OCI-LY3 (cell line): Measurements from ENCODE around the gene SLC24A4.

ENCODE experiments used
- H2AFZ ChIP-seq: fragments of 200-600, 300-600 bp; shearing (Covaris generic); 2 replicates; pipeline ENCODE4 v1.6.0; 2014; ENCODE audit warnings: antibody characterized with exemption, low read depth, low read length
- H3K27ac ChIP-seq: fragments of 200-600, 300-600 bp; sonication (generic); 2 replicates; pipeline ENCODE4 v1.5.1; 2014; ENCODE audit warnings: mild to moderate bottlenecking, low read length, moderate library complexity, mixed read lengths
- H3K27me3 ChIP-seq: fragments of 200-600, 300-600 bp; sonication (generic); 2 replicates; pipeline ENCODE4 v1.6.1; 2014; ENCODE audit warnings: low read depth, low read length, mixed read lengths
- H3K36me3 ChIP-seq: fragments of 200-600, 300-600 bp; sonication (generic); replicated peaks from 2 replicates; pipeline ENCODE3; 2014; ENCODE audit warnings: low read depth, low read length, mixed read lengths
- H3K4me1 ChIP-seq: fragments of 300-600, 200-600 bp; sonication (generic); 2 replicates; pipeline ENCODE4 v1.6.1; 2014; ENCODE audit warnings: low read length, mixed read lengths
- H3K4me2 ChIP-seq: fragments of 200-600, 300-600 bp; sonication (generic); 2 replicates; pipeline ENCODE4 v1.6.1; 2014; ENCODE audit warnings: low read length, mixed read lengths
- H3K4me3 ChIP-seq: fragments of 300-600, 200-600 bp; sonication (generic); 2 replicates; pipeline ENCODE4 v1.5.1; 2014; ENCODE audit warnings: antibody characterized with exemption, mild to moderate bottlenecking, low read length, moderate library complexity
- H3K79me2 ChIP-seq: fragments of 300-600, 200-600 bp; shearing (Covaris generic); 2 replicates; pipeline ENCODE4 v1.6.1; 2014; ENCODE audit warnings: mild to moderate bottlenecking, low read length, mixed read lengths
- H3K9ac ChIP-seq: fragments of 300-600, 200-600 bp; shearing (Covaris generic); 2 replicates; pipeline ENCODE4 v1.6.0; 2014; ENCODE audit warnings: mild to moderate bottlenecking, low read length, moderate library complexity
- H3K9me3 ChIP-seq: fragments of 200-600, 300-600 bp; shearing (Covaris generic); 2 replicates; pipeline ENCODE4 v1.6.1; 2014; ENCODE audit warnings: low read length, mixed read lengths; ENCODE audit not compliant: insufficient read depth
- H4K20me1 ChIP-seq: fragments of 200-600, 300-600 bp; sonication (generic); 2 replicates; pipeline ENCODE4 v1.6.1; 2016; ENCODE audit warnings: low read length, mixed read lengths; ENCODE audit not compliant: insufficient read depth
- EZH2phosphoT487 ChIP-seq: fragments of 200-600 bp; shearing (Covaris generic); IDR thresholded peaks from 2 replicates; pipeline ENCODE4 v1.6.1; 2018; ENCODE audit warnings: antibody characterized with exemption, mixed run types, low read depth
- TF ChIP-seq, protein P1 (sequence below): fragments of 200-600, 300-600 bp; sonication (generic); IDR thresholded peaks from 2 replicates; pipeline ENCODE4 v1.5.1; 2014; ENCODE audit warnings: antibody characterized with exemption, low read length, low read depth

SLC24A4 gene

DNA sequence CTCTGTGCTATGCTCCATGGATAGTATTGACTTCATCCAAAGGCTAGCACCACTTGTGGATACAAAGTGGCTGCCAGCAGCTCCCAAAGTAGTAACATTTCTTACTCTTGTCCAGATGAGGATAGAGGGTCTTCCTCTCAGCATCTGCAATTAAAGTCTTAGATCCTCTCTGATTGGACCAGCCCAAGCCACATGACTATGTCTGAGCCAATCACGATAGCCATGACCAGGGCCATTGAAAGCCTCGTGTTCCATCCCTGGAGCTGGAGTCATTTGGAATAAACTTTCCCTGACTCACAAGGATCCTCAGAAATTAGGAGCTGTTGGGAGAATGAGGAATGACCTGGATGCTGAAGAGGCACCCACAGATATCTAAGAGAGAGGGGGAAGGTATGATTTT is 28.5 kb upstream of the SLC24A4 start:
- H3K79me2 ChIP-seq: no peaks in the 10 kb centered on the region
- no peaks in the 10 kb centered on the region for H3K36me3 ChIP-seq
- H3K27me3 ChIP-seq: peaks cover 45% of the 10 kb centered on the region
- H4K20me1 ChIP-seq: no peaks in the 10 kb centered on the region
- no peak overlapping the region for H3K9ac ChIP-seq
- no peak overlapping the region for H2AFZ ChIP-seq
- H3K9me3 ChIP-seq: no peaks in the 10 kb centered on the region
- no peaks in the 10 kb centered on the region for H3K4me1 ChIP-seq
- no peak for TF ChIP-seq EZH2phosphoT487
- TF ChIP-seq, protein P1, sequence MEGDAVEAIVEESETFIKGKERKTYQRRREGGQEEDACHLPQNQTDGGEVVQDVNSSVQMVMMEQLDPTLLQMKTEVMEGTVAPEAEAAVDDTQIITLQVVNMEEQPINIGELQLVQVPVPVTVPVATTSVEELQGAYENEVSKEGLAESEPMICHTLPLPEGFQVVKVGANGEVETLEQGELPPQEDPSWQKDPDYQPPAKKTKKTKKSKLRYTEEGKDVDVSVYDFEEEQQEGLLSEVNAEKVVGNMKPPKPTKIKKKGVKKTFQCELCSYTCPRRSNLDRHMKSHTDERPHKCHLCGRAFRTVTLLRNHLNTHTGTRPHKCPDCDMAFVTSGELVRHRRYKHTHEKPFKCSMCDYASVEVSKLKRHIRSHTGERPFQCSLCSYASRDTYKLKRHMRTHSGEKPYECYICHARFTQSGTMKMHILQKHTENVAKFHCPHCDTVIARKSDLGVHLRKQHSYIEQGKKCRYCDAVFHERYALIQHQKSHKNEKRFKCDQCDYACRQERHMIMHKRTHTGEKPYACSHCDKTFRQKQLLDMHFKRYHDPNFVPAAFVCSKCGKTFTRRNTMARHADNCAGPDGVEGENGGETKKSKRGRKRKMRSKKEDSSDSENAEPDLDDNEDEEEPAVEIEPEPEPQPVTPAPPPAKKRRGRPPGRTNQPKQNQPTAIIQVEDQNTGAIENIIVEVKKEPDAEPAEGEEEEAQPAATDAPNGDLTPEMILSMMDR: no peak
- no peak overlapping the region for H3K27ac ChIP-seq
- H3K4me3 ChIP-seq: no peak overlapping the region
- H3K4me2 ChIP-seq: no peak overlapping the region

DNA sequence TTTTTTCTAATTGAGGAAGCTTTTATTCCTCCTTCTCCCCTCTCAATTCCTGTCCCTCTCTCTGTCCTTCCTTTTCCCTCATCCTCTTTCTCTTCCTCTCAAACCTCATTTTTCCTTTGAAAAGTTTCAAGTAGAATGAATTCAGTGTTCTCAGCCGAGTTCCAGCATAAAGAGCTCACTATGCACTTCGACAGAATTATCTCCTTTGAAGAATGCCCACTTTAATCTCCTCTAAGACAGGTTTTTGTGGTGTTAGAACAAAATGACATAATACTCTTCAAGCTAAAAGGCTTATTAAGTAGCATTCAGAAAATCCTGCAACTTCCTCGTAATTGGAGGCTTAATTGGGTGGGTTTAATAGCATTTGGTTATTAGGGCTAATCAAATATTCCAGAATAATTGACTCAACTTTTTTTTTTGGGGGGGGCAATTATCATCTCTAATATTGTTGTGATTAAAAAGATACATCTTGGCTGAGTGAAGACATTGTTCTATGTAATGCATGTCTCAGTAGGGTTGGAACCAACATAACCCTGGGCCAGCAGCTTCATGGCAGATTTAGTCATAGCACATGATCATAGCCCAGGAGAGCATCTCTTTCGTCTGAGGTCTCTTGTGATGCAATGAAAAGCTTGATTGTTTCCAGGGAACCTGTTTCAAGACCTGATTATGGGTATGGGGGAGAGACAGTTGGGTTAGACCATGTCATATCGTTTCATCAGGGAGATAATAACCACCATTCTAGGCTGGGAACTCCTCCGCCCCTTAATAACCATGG is 25.0 kb upstream of the SLC24A4 start:
- H3K27me3 ChIP-seq: peaks cover 44% of the 10 kb centered on the region
- no peak overlapping the region for H3K4me3 ChIP-seq
- H2AFZ ChIP-seq: no peak overlapping the region
- no peaks in the 10 kb centered on the region for H3K9me3 ChIP-seq
- no peak overlapping the region for H3K27ac ChIP-seq
- no peak overlapping the region for H3K4me2 ChIP-seq
- no peaks in the 10 kb centered on the region for H3K4me1 ChIP-seq
- H3K36me3 ChIP-seq: no peaks in the 10 kb centered on the region
- H4K20me1 ChIP-seq: no peaks in the 10 kb centered on the region
- no peaks in the 10 kb centered on the region for H3K79me2 ChIP-seq
- TF ChIP-seq EZH2phosphoT487: no peak
- TF ChIP-seq, protein P1: no peak
- H3K9ac ChIP-seq: no peak overlapping the region

DNA sequence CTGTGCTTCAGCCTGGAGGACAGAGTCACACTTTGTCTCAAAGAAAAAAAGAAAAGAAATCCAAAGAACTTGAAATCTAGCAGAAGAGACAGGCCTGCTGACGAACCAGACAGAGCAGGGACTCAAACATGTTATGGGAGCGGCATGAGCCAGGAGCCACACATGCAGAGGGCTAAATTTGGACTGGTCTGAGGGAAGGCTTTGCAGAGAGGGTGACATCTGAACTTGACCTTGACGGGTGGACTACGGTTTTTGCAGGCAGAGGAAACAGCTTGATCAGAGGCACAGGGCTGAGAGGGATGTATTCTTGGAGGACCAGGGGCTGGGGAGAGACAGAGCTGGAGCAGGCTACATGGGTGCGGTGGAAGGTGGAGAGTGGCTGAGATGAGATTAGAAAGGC is 20.5 kb upstream of the SLC24A4 start:
- Histone ChIP-seq H3K4me3 (no peak overlapping the region), H3K36me3 (no peaks in the 10 kb centered on the region), H3K9ac (no peak overlapping the region), H3K79me2 (no peaks in the 10 kb centered on the region), H3K9me3 (no peaks in the 10 kb centered on the region), H3K27me3 (peaks cover 29% of the 10 kb centered on the region; the same call in 1 of the 2 replicates), H3K4me1 (no peaks in the 10 kb centered on the region), H3K27ac (no peak overlapping the region), H4K20me1 (no peaks in the 10 kb centered on the region), H2AFZ (no peak overlapping the region), H3K4me2 (no peak overlapping the region)
- no peak for TF ChIP-seq EZH2phosphoT487
- TF ChIP-seq, protein P1: no peak

DNA sequence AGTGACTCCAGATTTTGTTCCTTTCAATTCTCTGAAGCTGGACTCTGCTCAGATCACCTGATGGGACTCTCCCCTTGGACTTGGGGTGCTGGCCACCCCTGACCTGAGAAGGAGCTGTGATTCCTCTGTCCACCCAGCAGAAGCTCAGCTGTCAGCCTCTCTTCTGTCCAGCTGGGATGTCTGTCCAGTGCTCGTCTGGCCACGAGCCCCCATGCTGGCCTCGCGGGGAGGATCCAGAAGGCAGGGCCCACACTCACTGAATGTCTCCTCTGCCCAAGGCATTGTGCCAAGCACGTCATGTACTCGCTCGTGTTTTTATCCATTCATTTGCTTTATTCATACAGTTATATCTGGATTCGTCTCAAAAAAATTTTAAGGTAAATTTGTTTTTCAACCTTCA is 14.2 kb upstream of the SLC24A4 start:
- H3K27ac ChIP-seq: no peak overlapping the region
- H3K27me3 ChIP-seq: no peaks in the 10 kb centered on the region
- no peak overlapping the region for H2AFZ ChIP-seq
- TF ChIP-seq, protein P1: no peak
- no peak for TF ChIP-seq EZH2phosphoT487
- no peak overlapping the region for H3K4me2 ChIP-seq
- H3K79me2 ChIP-seq: no peaks in the 10 kb centered on the region
- H4K20me1 ChIP-seq: no peaks in the 10 kb centered on the region
- no peaks in the 10 kb centered on the region for H3K4me1 ChIP-seq
- no peaks in the 10 kb centered on the region for H3K36me3 ChIP-seq
- no peak overlapping the region for H3K9ac ChIP-seq
- no peak overlapping the region for H3K4me3 ChIP-seq
- H3K9me3 ChIP-seq: no peaks in the 10 kb centered on the region
